ENCODE data around the gene MAD1L1. TPM values are rescaled to one million over a fixed set of nuclear protein-coding genes. Genes with fewer than 3 reads are reported as not detected.

The MAD1L1 gene
- total RNA-seq, 1 experiment from 2014 or later: 43.8 TPM

GRCh38 chr7:2046581-2047565, 185.9 kb downstream of the MAD1L1 start:
- ATAC-seq (no peak), DNase-seq (ENCODE audit: low spot score) (peak; percentile 10)
- H3K27me3 Mint-ChIP-seq (ENCODE audit: low read depth): no peaks in the 10 kb centered on the region
- H3K4me3 Mint-ChIP-seq: no peak overlapping the region
- peaks cover 7% of the 10 kb centered on the region for H3K4me1 Mint-ChIP-seq
- TF ChIP-seq SMAD4 (CRISPR knock-in tag; IDR thresholded peaks at IDR 0.05) (no peak), RORB (CRISPR knock-in tag; IDR thresholded peaks at IDR 0.05) (no peak), GTF2I (CRISPR knock-in tag; conservative IDR thresholded peaks at IDR 0.05) (no peak), FOXK1 (CRISPR knock-in tag; IDR thresholded peaks at IDR 0.05) (no peak), SP1 (CRISPR knock-in tag; conservative IDR thresholded peaks at IDR 0.05) (no peak), TCF7 (CRISPR knock-in tag; IDR thresholded peaks at IDR 0.05; ENCODE audit: low read depth) (no peak), ZNF121 (CRISPR knock-in tag; IDR thresholded peaks at IDR 0.05) (no peak), ELF4 (CRISPR knock-in tag; IDR thresholded peaks at IDR 0.05; ENCODE audit: low read depth) (no peak), NR3C1 (CRISPR knock-in tag; conservative IDR thresholded peaks at IDR 0.05; ENCODE audit: low read depth) (no peak)
- TF ChIP-seq, protein P1, sequence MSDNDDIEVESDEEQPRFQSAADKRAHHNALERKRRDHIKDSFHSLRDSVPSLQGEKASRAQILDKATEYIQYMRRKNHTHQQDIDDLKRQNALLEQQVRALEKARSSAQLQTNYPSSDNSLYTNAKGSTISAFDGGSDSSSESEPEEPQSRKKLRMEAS (CRISPR knock-in tag; IDR thresholded peaks at IDR 0.05): no peak
- TF ChIP-seq, protein P2, sequence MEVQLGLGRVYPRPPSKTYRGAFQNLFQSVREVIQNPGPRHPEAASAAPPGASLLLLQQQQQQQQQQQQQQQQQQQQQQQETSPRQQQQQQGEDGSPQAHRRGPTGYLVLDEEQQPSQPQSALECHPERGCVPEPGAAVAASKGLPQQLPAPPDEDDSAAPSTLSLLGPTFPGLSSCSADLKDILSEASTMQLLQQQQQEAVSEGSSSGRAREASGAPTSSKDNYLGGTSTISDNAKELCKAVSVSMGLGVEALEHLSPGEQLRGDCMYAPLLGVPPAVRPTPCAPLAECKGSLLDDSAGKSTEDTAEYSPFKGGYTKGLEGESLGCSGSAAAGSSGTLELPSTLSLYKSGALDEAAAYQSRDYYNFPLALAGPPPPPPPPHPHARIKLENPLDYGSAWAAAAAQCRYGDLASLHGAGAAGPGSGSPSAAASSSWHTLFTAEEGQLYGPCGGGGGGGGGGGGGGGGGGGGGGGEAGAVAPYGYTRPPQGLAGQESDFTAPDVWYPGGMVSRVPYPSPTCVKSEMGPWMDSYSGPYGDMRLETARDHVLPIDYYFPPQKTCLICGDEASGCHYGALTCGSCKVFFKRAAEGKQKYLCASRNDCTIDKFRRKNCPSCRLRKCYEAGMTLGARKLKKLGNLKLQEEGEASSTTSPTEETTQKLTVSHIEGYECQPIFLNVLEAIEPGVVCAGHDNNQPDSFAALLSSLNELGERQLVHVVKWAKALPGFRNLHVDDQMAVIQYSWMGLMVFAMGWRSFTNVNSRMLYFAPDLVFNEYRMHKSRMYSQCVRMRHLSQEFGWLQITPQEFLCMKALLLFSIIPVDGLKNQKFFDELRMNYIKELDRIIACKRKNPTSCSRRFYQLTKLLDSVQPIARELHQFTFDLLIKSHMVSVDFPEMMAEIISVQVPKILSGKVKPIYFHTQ (CRISPR knock-in tag; IDR thresholded peaks at IDR 0.05): no peak
- H3K36me3 Mint-ChIP-seq: peaks cover 15% of the 10 kb centered on the region
- H3K9me3 Mint-ChIP-seq: peaks cover 11% of the 10 kb centered on the region
- ChIA-PET CTCF (interaction anchor here (1.2 kb wide), 1 partner anchor 163 kb away, joined by 6 read pairs; no protein-coding TSS in a partner anchor), POLR2A (no interaction called here)
- H3K27ac Mint-ChIP-seq: peak overlapping the region; percentile 49; the same call in 1 of the 2 replicates

DNA sequence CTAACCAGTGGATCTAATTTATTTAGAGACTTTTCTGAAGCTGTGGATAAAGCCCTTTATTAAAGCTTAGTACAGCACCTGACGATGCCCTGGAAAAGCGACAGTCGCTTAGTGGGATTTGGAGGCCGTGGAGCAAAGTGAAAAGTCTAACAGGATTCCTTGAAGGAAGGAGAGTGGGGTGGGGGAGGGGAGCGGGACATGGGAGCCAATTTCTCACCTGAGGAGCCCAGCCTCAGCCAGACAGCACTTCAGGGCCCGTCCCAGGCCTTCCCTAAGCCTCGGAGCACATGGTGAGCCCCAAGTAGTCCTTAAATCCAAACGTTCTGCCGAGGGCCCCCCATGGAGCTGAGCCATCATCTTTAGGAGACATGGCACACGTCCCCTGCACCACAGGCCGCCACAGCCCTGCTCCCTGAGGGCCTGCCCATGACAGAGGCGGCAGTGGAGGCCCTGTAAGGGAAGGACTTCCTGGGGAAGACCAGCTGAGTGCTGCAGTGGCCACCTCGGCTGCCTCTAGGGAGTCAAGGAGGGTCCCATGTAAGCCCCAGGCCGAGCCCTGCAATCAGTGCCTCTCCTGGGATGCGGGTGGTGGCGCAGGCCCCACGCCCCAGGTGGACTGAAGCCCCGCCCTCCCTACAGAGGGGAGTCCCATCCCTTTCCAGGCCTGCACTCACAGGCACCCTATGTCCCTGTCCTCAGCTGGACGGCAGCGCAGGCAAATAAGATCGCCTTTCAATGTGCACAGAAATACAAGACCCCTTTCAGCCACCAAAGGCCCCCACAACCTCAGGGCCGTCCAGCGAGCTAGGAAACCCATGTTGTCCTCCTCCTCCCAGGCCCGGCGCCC, 187.0 kb downstream of the MAD1L1 start:
- peaks cover 16% of the 10 kb centered on the region for H3K4me1 Mint-ChIP-seq
- no peak overlapping the region for H3K4me3 Mint-ChIP-seq
- H3K36me3 Mint-ChIP-seq: peaks cover 18% of the 10 kb centered on the region
- H3K27me3 Mint-ChIP-seq (ENCODE audit: low read depth): no peaks in the 10 kb centered on the region
- ATAC-seq: no peak
- peaks cover 11% of the 10 kb centered on the region for H3K9me3 Mint-ChIP-seq
- DNase-seq (ENCODE audit: low spot score): peak; percentile 12
- no peak overlapping the region for H3K27ac Mint-ChIP-seq
- ChIA-PET POLR2A (no interaction called here), CTCF (interaction anchor here (0.7 to 1.2 kb wide), 2 partner anchors 162 to 775 kb away, joined by 3 to 6 read pairs; no protein-coding TSS in a partner anchor)
- TF ChIP-seq ZNF423 (CRISPR knock-in tag; IDR thresholded peaks at IDR 0.05): no peak
- no peak for TF ChIP-seq ZNF416 (CRISPR knock-in tag; IDR thresholded peaks at IDR 0.05)
- no peak for TF ChIP-seq MLX (CRISPR knock-in tag; IDR thresholded peaks at IDR 0.05)
- TF ChIP-seq KAT7 (CRISPR knock-in tag; IDR thresholded peaks at IDR 0.05; ENCODE audit: borderline replicate concordance): no peak
- no peak for TF ChIP-seq ATF2 (CRISPR knock-in tag; IDR thresholded peaks at IDR 0.05; ENCODE audit: borderline replicate concordance, low read depth)
- no peak for TF ChIP-seq FOXP4 (CRISPR knock-in tag; IDR thresholded peaks at IDR 0.05)
- TF ChIP-seq NR1H2 (CRISPR knock-in tag; IDR thresholded peaks at IDR 0.05): no peak
- no peak for TF ChIP-seq ZMAT4 (CRISPR knock-in tag; IDR thresholded peaks at IDR 0.05)
- no peak for TF ChIP-seq FOXP1 (CRISPR knock-in tag; IDR thresholded peaks at IDR 0.05; ENCODE audit: borderline replicate concordance)
- TF ChIP-seq, protein P3, sequence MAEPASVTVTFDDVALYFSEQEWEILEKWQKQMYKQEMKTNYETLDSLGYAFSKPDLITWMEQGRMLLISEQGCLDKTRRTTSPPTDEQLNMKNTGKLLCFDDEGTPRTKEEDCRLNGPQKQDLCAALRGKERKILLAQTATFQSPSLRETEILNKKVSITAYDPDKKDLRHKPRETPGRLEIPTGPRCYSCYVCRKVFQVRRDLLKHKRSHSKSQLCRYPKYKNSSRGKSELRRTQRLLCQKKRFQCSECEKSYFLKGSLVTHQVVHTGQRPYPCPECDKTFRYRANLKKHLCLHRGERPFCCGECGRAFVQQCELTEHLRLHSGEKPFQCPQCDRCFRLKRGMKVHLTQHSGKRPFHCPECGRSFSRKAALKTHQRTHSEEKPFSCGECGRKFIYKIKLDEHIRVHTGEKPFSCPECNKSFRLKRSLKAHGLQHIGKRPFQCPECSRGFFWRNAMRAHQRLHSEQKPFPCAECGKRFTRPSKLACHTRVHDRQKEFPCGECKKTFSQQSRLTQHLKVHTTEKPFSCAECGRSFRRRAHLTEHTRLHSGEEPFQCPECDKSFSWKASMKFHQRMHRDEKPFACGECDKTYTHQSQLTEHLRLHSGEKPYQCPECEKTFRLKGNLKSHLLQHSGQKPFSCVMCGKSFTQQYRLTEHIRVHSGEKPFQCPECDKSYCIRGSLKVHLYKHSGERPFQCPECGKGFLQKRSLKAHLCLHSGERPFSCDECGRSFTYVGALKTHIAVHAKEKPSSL (CRISPR knock-in tag; conservative IDR thresholded peaks at IDR 0.05): no peak
- TF ChIP-seq GTF2I (CRISPR knock-in tag; conservative IDR thresholded peaks at IDR 0.05): no peak
- no peak for TF ChIP-seq ETV6 (CRISPR knock-in tag; IDR thresholded peaks at IDR 0.05)
- TF ChIP-seq CREM (CRISPR knock-in tag; IDR thresholded peaks at IDR 0.05): no peak
- no peak for TF ChIP-seq SP1 (CRISPR knock-in tag; conservative IDR thresholded peaks at IDR 0.05)
